Tibial artery (tissue), 4 donors: Measurements from ENCODE around the gene BHMT.

Experiments
- DNase-seq, 2 donors: peaks; one replicate each; pipeline ENCODE4 v3.0.0-alpha.2; 2019
- H3K27ac ChIP-seq, 2 donors: fragments of 200-600 bp; sonication (generic) in 1 of 2; 1 replicate in 1 of 2; 2 replicates in 1 of 2; pipeline ENCODE4 v1.5.1; 2018 to 2019; ENCODE audit warnings: mild to moderate bottlenecking in 1 of 2
- H3K27me3 ChIP-seq, 2 donors: fragments of 200-600 bp; sonication (generic) in 1 of 2; one replicate each; pipeline versions ENCODE4 v1.5.1 to v1.6.0; 2016 to 2019
- H3K36me3 ChIP-seq, 3 donors: fragments of 200-600 bp; sonication (generic) in 2 of 3; one replicate each; pipeline ENCODE4 v1.5.1; 2016 to 2019; ENCODE audit warnings: mild to moderate bottlenecking in 2 of 3
- H3K4me1 ChIP-seq, 4 donors: fragments of 200-600 bp; sonication (generic) in 2 of 4; 1 replicate in 3 of 4; 2 replicates in 1 of 4; pipeline ENCODE4 v1.5.1; 2016 to 2019
- H3K4me3 ChIP-seq, 2 donors: fragments of 200-600 bp; sonication (generic) in 1 of 2; 1 replicate in 1 of 2; 2 replicates in 1 of 2; pipeline ENCODE4 v1.5.1; 2018 to 2019; ENCODE audit warnings: mild to moderate bottlenecking in 2 of 2
- H3K9me3 ChIP-seq, 3 donors: fragments of 200-600 bp; sonication (generic) in 1 of 3; one replicate each; pipeline ENCODE4 v1.5.1; 2016 to 2019
- intact Hi-C: fragments of 100-400 bp; cut with DNase I; formaldehyde crosslinking; loops from one replicate; pipeline ENCODE4 v1.15.0; 2023; ENCODE audit warnings: low total_unique reads
- TF ChIP-seq, protein P1 (sequence below), 2 experiments: fragments of 200-600 bp in 1 of 2; fragments of 450-650 bp in 1 of 2; IDR thresholded peaks; one replicate each; pipeline ENCODE4 v1.5.1; 2017 to 2019; ENCODE audit warnings: antibody characterized with exemption in 2 of 2, mild to moderate bottlenecking in 1 of 2, moderate library complexity in 1 of 2

BHMT gene

DNA sequence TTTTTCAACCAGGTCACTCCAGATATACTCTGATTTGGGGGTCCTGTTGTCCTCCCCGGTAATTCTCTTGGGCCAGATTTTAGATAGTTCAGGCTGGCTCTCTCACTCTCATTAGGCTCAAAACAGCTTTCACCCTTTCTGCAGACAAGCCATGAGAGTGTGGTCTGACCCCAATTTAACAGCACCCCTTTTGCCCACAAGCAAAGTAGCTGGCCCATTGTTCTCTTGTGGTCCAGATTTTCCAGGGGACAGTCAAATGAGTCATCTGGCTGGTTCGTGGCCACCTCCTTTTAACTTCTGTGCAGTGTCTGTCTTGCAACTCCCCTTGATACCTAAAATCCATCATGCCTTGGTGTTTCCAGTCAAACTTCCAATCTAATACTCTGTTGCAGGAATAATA lies 25.5 kb upstream of the BHMT start:
- Histone ChIP-seq H3K4me3 (no peak overlapping the region), H3K4me1 (no peaks in the 10 kb centered on the region), H3K27me3 (no peaks in the 10 kb centered on the region), H3K9me3 (no peaks in the 10 kb centered on the region), H3K27ac (no peak overlapping the region), H3K36me3 (peaks cover 0 to under 1% (median 0%) of the 10 kb centered on the region in 3 donors)
- no peak for DNase-seq
- TF ChIP-seq, protein P1, sequence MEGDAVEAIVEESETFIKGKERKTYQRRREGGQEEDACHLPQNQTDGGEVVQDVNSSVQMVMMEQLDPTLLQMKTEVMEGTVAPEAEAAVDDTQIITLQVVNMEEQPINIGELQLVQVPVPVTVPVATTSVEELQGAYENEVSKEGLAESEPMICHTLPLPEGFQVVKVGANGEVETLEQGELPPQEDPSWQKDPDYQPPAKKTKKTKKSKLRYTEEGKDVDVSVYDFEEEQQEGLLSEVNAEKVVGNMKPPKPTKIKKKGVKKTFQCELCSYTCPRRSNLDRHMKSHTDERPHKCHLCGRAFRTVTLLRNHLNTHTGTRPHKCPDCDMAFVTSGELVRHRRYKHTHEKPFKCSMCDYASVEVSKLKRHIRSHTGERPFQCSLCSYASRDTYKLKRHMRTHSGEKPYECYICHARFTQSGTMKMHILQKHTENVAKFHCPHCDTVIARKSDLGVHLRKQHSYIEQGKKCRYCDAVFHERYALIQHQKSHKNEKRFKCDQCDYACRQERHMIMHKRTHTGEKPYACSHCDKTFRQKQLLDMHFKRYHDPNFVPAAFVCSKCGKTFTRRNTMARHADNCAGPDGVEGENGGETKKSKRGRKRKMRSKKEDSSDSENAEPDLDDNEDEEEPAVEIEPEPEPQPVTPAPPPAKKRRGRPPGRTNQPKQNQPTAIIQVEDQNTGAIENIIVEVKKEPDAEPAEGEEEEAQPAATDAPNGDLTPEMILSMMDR (IDR thresholded peaks at IDR 0.05) = no peak
- intact Hi-C loops = no loop called here

DNA sequence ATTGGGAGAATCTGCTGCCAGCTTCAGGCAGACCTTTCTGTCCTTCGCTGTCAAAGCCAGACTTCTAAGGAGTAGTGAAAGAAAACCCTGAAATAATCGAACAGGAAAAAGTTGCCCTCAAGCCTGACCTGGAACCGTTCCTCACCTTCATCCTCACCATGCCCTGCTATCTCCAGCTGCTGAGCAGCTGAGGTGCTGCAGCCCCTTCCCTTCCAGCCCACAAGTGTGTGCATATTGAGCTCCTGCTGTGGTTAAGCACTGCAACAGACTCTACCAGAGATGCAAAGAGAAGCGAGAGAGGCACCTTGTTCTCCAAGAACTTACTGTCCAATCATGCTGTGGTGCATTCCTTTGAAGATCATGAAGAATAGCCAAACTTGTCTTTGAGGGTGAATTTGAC lies 23.1 kb upstream of the BHMT start:
- Histone ChIP-seq H3K4me1 (no peaks in the 10 kb centered on the region), H3K9me3 (no peaks in the 10 kb centered on the region), H3K27me3 (no peaks in the 10 kb centered on the region), H3K27ac (no peak overlapping the region), H3K36me3 (no peaks in the 10 kb centered on the region), H3K4me3 (no peak overlapping the region)
- TF ChIP-seq, protein P1 (IDR thresholded peaks at IDR 0.05) = no peak
- DNase-seq = no peak
- intact Hi-C loops = no loop called here

DNA sequence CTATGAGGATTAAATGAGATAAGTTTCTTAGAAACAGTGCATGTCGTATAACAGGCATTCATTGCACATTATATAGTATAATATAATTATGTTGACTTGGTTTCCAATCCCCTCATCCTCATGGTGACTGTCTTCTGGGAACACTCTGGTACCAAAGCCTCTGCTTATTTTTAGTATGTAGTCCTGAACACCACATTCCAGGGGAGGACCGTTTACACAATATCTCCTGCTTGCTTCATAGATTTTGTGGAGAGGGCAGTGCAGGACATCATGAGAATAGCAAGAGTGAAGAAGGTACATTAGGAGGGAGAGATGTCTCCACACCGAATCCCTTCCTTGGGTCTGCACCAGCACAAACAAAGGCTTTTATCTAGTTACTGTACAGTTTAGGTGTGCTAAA lies 20.5 kb upstream of the BHMT start:
- TF ChIP-seq, protein P1 (IDR thresholded peaks at IDR 0.05) = no peak
- intact Hi-C loops = no loop called here
- no peaks in the 10 kb centered on the region for H3K9me3 ChIP-seq

DNA sequence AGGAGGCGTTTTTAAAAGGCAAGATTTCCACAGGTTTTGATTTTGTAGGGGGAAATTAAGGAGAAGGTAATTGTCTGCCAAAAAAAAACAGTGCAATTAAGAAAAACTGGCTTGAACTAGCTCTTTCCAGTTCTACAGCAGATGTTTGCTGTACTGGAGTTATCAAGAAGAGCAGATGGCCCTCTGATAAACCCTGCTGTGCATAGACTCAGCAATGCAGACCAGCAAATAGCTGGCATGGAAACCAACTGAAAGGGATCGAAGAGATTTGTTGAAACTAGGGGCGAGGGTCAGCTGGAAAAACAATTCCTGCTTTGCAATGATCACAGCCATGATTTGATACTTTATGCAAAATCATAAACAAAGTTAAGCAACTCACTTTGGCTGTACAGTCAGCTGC lies 17.8 kb upstream of the BHMT start:
- Histone ChIP-seq H3K36me3 (no peaks in the 10 kb centered on the region), H3K4me1 (no peaks in the 10 kb centered on the region), H3K9me3 (no peaks in the 10 kb centered on the region), H3K27me3 (no peaks in the 10 kb centered on the region), H3K27ac (no peak overlapping the region), H3K4me3 (no peak overlapping the region)
- no peak for DNase-seq
- intact Hi-C loops = no loop called here
- TF ChIP-seq, protein P1 (IDR thresholded peaks at IDR 0.05) = no peak

More for the DNA sequence above, 20.5 kb upstream of the BHMT start:
- Histone ChIP-seq H3K36me3 (no peaks in the 10 kb centered on the region), H3K4me1 (no peaks in the 10 kb centered on the region), H3K27me3 (no peaks in the 10 kb centered on the region), H3K4me3 (no peak overlapping the region), H3K27ac (no peak overlapping the region)
- DNase-seq = no peak

DNA sequence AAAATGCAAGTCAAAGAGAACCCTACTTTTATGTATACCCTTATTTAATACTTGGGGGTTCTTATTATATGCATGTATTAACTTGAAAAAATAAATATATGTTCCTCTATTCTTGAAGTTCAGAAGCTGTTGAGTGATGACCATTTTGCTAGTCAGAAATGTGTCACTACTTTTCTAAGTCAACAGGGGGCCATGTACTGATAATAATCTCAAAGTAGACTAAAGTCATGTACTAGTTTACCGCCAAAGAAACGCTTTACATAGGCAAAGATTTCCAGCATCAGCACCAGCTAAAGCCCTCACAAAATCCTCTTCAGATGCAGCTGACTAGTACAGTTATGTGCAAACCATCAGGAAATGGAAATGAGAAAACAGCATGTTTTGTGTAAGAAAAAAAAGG lies 5.7 kb upstream of the BHMT start:
- H3K9me3 ChIP-seq = no peaks in the 10 kb centered on the region
- DNase-seq = no peak
- no peaks in the 10 kb centered on the region for H3K36me3 ChIP-seq
- H3K4me3 ChIP-seq = no peak overlapping the region
- TF ChIP-seq, protein P1 (IDR thresholded peaks at IDR 0.05) = no peak
- intact Hi-C loops = no loop called here
- H3K27me3 ChIP-seq = peaks cover 0 to 10% of the 10 kb centered on the region in 2 donors
- no peak overlapping the region for H3K27ac ChIP-seq
- H3K4me1 ChIP-seq = peaks cover 0 to 16% (median 7%) of the 10 kb centered on the region in 4 donors
